22Rv1 (cell line): ENCODE data around the gene GM2A.

ENCODE experiments used
- CTCF ChIP-seq: fragments of 450-650 bp; IDR thresholded peaks from 2 replicates; pipeline ENCODE4 v1.5.1; 2017; ENCODE audit warnings: mild to moderate bottlenecking
- ZFX ChIP-seq: fragments of 450-650 bp; IDR thresholded peaks from 2 replicates; pipeline ENCODE4 v1.6.1; 2017; ENCODE audit warnings: antibody characterized with exemption, borderline replicate concordance

DNA sequence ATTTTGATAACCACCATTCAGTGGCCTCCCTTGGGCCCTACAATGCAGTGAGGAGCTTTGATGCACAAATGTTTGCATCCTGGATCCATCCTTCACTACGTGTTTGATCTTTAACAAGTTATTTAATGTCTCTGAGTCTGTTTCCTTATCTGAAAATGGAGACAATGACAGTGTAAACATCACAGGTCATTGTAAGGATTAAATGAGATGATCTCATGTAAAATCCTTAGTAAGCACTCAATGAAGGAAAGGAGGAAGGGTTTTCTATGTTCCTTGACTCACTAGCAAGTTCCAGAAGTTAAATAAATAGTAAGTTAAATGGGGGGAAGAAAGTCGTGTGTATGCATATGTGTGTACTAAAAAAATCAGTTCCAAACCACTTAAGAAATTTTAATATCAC lies 60.4 kb downstream of the GM2A start:
- TF ChIP-seq CTCF (no peak), ZFX (no peak)
